CD1c-positive myeloid dendritic cell (primary cell): Measurements from ENCODE around the gene ABCD1.

Source experiments
- DNase-seq: peaks from one replicate; pipeline ENCODE4 v3.0.0-alpha.2; 2016; ENCODE audit errors: extremely low spot score

The ABCD1 gene

DNA sequence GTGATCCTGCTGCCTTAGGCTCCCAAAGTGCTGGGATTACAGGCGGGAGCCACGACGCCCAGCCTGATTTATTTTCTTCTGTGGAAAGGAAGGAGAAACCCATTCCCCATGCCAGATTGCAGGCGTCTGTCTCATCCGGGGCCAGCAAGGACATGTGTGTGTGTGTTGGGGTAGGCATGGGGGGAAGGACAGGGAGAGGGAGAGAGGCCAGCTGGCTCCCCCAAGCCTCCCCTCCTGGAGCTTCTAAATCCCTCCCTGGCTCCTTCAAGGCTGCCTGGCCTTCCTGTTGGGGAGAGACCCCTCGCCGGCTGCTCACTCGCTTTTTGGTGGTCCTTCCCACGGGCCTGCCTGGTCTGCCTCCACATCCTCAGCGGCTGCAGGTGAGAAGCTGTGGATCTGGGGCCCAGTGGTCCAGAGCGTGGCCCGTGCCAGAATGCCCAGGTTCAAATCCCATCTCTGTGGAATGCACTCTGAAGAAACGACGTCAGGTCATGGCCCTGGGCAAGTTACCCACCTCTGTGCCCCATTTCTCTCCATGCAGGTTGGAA, 38.0 kb downstream of the ABCD1 start:
- DNase-seq = no peak

DNA sequence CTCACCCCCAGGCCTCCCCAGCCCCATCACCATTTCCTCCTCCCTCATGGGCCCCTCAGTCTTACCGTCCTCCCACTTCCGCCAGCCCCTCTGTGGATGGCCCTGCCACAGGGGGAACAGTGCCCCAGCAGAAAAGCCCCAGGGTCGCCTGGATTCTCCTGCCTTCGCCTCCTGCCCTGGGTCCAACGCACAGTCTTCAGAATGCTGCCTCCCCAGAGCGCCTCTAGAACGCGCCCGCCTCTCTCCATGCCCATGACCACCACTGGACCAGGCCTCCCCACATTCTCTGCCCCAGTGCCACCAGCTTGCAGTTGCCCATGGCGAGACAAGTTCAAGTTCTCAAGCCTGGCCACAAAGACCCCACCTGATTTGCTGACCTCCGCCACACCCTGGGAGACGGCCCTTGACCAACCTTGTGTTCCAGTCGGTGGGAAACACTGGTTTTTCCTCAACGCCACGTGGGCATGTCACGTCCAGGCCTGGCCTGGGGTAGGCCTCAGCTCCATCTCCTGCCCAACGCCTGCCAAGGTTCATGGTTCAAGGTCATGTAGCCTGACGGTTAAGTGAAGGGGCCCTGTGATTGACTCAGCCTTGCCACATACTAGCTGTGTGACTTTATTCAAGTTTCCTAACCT, 38.8 kb downstream of the ABCD1 start:
- no peak for DNase-seq

DNA sequence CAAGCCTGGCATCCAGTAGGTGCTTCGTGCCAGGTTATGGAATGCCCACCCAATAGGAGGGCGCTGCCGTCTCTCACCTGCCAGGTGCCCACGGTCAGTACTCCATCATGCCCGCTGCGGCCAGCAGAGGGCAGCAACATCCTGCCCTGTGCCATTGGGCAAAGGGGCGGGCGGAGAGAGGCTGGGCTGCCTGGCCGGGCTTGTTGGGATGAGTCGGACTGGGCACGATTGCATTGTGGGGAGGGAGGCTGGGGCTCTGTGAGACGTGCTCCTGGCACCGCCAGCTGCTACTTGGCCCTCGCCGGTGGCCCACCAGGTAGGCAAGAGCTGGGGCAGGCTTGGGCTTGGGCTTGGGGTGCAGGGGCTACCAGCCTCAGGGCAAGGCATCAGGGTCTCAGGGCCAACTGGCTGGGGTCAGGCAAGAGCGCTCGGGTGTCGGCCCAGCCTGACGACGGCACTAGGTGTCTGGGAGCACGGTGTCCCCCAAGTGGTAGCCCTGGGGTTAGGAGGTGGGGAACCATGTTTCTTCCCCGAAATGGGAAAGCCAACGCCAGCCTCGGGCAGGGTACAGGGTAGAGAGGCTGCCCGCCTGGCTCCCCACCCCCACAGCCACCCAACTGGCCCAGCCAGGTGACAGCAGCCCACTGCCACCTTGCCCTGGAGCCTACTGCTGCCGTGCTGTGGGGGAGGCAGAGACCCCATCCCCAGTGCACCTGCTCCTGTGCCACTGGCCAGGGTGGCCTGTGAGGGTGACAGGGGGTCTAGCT, 39.5 kb downstream of the ABCD1 start, which contains the start of gene PLXNB3:
PLXNB3 (plus strand) TSS at position 261 of the 767 bp plus-strand sequence. CDS start 1,287 bp downstream, outside the sequence.
- DNase-seq = peak; percentile 74

DNA sequence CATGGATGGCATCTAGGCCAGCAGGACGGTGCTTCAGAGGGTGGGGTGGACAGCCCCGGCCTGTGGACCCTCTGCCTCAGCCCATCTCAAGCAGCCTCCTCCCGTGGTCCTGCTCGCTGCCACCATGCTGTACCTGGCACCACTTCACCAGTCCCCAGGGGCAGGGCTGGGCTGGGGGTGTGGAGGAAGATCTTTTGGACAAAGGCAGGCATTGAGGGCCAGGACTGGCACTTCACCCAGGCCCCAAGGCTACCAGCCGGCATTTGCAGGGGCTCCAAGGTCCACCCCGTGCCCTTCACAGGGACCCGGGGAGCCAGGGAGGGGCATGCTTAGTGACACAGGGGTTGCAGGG, 40.1 kb downstream of the ABCD1 start:
- DNase-seq = no peak

DNA sequence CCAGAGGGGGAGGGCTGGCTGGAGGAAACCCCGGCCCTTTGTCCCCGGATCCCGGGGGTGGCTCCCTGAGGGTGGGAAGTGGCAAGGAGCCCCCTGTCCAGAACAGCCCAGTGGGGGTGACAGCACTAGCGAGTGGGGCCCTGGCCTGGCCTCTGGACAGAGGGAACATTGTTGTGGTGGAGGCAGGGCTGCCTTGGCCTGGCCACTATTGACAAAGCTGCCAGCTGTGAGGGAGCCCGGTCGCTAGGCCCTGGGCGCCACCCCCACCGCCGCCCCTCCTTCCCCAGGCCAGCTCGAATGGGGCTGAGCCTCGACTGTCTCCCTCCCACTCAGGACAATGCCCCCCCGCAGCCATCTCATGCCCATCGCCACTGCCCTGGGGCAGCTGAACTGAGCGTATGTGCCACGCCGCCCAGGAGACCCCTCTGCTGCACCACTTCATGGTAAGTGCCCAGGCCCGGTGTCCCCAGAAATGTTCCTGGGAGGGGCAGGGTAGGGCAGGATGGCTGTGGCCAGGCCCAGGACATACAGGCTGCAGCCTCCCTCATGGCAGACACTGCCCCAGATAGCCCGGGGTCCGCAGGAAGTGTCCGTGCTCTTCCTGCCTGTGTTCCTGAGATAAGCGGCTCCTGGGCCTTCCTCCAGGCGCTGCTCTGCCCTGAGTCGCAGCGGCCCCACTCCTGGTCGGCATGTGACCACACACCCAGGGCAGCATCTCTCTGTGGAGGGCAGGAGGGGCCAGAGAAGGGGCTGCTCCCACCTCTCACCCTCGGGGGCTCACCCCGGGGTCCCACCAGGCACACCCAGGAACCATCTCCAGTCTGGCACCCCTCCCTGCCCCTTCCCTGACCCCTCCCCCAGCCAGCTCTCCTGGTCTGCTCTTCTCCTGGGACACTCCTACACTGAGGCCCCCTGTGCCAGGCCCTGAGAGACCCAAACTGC, 40.8 kb downstream of the ABCD1 start:
- DNase-seq = no peak

DNA sequence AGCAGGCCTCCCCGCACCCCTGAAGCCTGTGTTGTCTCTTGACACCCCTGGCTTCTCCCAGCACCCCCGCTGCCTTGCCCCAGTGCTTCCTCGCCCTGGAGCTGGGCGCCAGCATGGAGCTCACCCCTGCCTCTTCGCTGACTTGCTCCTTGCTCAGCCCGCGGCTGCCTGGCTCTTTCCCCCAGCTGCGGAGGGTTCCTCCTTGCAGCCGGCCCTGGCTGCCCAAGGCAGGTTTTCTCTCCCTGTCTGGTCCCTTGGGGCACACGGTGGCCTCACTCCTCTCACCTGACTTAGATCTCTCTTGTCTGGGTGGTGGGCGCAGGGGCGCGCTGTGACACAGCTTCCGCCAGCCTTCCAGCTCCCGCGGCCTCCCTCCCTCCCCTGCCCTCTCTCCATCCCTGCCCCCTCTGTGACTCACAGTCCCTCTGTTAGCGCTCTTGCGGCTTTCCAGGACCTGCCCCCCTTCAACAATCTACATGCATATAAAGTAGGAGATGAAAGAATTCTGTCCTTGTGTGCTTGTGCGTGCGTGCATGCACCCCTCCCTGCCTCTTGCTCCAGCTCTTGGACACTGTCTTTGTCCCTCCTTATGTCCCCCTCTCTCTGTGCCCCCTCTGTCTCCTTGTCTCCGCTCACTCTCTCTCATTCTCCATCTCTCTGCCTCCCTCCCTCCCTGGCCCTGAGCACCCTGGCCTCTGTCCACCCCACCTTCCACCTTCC, 41.6 kb downstream of the ABCD1 start:
- no peak for DNase-seq

DNA sequence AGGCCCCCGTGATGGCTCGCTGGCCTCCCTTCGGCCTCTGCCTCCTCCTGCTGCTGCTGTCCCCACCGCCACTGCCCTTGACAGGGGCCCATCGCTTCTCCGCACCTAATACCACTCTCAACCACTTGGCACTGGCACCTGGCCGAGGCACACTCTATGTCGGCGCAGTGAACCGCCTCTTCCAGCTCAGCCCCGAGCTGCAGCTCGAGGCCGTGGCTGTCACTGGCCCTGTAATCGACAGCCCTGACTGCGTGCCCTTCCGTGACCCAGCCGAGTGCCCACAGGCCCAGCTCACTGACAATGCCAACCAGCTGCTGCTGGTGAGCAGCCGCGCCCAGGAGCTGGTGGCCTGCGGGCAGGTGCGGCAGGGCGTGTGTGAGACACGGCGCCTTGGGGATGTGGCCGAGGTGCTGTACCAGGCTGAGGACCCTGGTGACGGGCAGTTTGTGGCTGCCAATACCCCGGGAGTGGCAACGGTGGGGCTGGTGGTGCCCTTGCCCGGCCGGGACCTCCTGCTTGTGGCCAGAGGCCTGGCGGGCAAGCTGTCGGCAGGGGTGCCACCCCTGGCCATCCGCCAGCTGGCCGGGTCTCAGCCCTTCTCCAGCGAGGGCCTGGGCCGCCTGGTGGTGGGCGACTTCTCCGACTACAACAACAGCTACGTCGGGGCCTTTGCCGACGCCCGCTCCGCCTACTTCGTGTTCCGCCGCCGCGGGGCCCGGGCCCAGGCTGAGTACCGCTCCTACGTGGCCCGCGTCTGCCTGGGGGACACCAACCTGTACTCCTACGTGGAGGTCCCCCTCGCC, 42.4 kb downstream of the ABCD1 start:
- DNase-seq = no peak

DNA sequence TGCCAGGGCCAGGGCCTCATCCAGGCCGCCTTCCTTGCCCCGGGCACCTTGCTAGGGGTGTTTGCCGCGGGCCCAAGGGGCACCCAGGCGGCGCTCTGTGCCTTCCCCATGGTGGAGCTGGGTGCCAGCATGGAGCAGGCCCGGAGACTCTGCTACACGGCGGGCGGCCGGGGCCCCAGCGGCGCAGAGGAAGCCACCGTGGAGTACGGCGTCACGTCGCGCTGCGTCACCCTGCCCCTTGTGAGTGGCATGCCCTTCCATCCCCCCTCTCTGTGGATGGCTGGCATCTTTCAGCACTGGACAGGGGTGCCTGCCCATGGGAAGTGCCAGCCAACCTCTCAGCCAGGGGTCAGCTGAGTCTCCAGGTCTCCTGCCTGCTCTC, 43.0 kb downstream of the ABCD1 start:
- DNase-seq = no peak

DNA sequence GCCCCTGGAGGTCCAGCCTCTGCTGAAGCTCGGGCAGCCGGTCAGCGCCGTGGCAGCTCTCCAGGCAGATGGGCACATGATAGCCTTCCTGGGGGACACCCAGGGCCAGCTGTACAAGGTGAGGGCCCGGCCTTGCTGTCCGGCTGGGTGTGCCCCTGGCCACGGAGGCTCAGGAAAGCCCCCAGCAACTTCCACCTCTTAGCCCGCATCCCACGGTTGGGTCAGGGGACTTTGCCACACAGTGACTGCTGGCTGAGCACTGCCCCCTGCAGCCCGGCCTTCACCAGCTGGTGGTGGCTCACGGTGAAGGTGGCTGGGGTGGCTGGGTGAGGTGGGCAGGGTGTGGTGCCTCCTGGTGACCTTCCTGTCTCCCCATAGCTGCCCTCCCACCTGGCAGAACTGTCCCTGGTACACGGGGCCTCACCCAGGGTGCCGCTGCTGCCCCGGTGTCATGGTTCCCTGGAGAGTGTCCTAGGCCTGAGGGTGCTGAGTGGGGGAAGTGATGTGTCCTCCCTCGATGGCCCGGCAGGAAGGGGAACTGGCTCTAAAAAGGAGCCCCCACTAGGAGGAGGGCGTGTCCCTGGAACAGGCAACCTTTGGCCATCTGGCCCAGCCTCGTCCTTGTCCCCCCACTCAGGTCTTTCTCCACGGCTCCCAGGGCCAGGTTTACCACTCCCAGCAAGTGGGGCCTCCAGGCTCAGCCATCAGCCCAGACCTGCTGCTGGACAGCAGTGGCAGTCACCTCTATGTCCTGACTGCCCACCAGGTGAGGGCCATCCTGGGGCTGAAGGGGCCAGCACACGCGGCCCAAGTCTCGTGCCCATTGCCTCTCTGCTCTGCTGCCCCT, 43.9 kb downstream of the ABCD1 start:
- no peak for DNase-seq

DNA sequence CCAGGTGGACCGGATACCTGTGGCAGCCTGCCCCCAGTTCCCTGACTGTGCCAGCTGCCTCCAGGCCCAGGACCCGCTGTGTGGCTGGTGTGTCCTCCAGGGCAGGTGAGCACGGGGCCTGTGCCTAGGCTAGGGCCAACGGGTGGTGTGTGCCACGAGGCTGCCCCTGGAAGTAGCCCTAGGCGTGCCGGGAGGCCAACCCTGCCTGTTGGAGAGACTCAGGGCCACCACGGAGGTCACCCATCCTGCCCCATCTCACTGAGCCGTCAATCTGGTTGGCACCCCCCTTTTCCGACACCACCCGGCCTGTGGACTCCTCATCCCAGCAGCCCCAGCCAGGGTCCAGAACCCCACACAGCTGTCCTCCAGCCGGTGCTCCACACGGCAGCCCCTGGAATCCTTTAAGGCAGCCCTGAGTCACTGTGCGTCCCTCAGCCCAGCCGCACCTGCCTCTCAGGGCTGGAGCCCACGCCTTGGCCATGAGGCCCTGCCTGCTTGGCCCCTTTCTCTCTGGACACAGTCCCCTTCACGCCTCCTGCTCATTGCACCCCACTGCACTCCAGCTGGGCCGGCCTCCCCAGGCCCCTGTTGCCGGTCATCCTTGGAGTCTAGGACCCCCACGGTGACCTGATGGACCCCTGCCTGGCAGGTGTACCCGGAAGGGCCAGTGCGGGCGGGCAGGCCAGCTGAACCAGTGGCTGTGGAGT, 44.7 kb downstream of the ABCD1 start:
- DNase-seq = no peak

DNA sequence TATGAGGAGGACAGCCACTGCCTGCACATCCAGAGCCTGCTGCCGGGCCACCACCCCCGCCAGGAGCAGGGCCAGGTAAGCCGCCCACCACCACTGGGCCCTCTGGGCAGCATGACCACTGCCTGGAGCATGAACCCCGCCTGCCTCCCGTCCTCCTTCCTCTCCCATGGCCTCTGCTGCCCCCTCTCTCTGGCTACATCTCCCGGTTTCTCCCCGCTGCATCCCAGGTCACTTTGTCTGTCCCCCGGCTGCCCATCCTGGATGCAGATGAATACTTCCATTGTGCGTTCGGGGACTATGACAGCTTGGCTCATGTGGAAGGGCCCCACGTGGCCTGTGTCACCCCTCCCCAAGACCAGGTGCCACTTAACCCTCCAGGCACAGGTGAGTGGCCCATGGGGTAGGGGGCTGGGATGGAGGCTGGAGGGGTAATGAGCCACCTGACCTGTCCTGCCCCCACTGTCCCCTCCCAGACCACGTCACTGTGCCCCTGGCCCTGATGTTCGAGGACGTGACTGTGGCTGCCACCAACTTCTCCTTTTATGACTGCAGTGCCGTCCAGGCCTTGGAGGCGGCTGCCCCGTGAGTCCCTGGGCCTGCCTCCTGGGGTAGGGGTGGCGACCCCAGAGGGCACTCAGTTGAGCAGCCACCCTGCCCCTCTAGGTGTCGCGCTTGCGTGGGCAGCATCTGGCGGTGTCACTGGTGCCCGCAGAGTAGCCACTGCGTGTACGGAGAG, 45.4 kb downstream of the ABCD1 start:
- DNase-seq = no peak

DNA sequence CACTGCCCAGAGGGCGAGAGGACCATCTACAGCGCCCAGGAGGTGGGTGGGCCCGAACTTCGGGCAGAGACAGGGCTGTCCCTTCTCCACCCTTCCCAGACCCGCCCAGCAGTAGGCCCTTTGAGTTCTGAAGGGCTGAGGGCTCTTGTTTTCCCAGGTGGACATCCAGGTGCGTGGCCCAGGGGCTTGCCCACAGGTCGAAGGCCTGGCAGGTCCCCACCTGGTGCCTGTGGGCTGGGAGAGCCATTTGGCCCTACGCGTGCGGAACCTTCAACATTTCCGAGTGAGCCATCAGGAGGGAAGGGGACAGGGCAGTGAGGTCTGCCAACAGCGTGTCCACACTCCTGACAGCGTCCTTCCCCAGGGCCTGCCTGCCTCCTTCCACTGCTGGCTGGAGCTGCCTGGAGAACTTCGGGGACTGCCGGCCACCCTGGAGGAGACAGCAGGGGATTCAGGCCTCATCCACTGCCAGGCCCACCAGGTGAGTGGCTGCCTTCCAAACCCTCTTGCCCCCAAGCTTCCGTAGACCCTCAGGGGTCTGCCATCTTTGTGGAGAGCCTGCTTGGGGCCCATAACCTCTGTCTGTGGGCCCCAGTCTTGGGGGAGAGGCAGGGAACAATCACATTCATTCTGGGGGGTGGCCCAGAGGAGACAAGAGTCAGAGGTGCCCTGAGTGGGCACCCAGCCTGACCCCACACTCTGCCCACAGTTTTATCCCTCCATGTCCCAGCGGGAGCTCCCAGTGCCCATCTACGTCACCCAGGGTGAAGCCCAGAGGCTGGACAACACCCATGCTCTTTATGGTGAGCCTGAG, 46.2 kb downstream of the ABCD1 start:
- no peak for DNase-seq

DNA sequence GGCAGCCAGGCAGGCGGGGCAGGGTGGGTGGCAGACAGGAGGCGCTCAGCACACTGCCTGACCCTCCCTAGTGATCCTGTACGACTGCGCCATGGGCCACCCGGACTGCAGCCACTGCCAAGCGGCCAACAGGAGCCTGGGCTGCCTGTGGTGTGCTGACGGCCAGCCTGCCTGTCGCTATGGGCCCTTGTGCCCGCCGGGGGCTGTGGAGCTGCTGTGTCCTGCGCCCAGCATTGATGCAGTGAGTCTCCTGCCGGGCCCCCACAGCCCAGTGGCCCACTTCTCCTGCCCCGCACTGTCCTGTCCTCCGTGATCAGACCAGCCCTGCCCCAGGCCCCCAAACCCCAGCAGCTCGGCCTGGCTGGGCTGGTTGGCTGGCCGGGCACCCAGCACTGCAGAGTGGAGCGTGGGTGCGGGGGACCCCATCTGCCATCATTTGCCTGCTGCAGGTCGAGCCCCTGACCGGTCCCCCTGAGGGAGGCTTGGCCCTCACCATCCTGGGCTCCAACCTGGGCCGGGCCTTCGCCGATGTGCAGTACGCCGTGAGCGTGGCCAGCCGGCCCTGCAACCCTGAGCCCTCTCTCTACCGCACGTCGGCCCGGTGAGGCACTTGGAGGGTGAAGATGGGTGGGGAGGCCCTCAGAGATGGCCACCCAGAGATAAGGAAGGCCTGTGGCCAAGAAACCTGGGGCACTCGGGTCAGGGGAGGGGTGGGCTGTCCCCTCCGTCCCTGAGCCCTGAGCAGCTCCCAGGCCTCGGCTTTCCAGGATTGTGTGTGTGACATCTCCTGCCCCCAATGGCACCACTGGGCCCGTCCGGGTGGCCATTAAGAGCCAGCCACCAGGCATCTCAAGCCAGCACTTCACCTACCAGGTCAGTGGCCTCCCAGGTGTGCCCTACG, 47.0 kb downstream of the ABCD1 start:
- no peak for DNase-seq

DNA sequence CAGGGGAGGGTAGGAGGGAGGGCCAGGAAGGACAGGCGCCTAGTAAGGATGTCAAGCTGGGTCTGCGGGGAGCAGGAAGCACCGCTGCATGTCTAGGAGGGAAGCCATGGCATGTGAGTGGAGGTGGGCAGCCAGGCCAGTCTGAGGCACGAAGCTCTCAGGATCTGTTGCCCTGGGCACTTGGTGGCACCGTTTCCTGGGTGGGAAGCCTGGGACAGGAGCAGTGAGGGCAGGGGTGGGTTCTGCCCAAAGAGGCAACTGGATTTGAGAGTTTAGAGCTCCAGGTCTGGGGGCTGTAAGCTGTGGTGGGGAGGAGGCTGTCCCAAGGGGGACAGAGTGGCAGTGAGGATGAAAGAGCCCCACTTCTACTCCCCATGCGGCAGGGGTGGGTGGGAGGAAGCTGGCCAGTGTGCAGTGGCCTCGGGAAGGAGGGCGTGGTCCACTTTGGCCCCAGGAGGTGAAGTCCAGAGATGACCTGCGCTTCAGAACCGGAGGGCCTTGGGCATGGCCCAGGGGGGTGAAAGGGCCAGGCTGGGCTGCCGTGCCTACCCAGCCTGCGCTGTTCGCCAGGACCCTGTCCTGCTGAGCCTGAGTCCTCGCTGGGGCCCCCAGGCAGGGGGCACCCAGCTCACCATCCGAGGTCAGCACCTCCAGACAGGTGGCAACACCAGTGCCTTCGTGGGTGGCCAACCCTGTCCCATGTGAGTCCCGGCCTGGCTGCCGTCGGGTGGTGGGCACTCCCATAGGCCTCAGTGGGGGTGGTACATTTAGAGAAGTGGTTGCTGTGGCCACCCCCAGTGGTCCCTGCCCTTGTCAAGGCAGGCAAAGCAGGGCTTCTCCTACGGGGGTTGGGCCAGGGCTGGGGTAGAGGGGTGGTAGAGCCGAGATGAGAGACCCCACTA, 47.9 kb downstream of the ABCD1 start:
- no peak for DNase-seq

DNA sequence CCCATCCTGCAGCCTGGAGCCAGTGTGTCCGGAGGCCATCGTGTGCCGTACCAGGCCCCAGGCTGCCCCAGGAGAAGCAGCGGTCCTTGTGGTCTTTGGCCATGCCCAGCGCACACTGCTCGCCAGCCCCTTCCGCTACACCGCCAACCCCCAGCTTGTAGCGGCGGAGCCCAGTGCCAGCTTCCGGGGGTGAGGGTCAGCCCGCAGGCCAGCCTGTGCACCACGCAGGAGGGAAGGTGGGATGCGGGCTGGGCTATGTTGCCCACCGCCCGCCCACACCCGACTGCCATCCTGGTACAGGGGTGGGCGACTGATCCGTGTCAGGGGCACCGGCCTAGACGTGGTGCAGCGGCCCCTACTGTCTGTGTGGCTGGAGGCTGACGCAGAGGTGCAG, 48.6 kb downstream of the ABCD1 start:
- no peak for DNase-seq
